ENCODE measurements around the gene RPL36A.

DNA sequence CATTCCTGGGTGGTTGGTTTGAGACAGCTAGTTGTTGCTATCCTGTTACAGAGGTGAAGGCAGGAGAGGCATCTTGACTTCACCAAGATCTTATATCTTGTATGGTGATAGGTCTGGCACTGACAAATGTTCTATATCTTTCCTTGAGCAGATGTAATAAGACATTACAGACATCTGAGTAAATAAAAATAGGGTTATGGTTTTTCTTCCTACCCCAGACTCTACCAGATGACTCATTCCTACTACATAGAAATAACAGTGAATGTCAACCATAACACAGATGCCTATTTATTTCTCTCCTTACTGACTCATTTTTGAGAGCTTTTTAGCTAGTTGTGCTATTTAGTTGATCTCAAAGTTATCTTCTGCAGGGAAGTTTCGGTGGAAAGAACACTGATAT, 39.1 kb downstream of the RPL36A start:
- TF ChIP-seq, protein P1, sequence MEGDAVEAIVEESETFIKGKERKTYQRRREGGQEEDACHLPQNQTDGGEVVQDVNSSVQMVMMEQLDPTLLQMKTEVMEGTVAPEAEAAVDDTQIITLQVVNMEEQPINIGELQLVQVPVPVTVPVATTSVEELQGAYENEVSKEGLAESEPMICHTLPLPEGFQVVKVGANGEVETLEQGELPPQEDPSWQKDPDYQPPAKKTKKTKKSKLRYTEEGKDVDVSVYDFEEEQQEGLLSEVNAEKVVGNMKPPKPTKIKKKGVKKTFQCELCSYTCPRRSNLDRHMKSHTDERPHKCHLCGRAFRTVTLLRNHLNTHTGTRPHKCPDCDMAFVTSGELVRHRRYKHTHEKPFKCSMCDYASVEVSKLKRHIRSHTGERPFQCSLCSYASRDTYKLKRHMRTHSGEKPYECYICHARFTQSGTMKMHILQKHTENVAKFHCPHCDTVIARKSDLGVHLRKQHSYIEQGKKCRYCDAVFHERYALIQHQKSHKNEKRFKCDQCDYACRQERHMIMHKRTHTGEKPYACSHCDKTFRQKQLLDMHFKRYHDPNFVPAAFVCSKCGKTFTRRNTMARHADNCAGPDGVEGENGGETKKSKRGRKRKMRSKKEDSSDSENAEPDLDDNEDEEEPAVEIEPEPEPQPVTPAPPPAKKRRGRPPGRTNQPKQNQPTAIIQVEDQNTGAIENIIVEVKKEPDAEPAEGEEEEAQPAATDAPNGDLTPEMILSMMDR (conservative IDR thresholded peaks at IDR 0.05; ENCODE audit: low read length) = no peak
- no peak for TF ChIP-seq EZH2phosphoT487 (IDR thresholded peaks at IDR 0.05; ENCODE audit: borderline replicate concordance)
